CD14-positive monocyte (primary cell): Measurements from ENCODE around the gene SYCP2L. TPM values are rescaled to one million over a fixed set of nuclear protein-coding genes. Genes with fewer than 3 reads are reported as not detected.
"Not testable (repeated sequence)": the region's sequence is repeated elsewhere in the genome, so short reads cannot be mapped to it uniquely, and the experiment has no call there.

Experiments
- DNase-seq, 3 donors: peaks; one replicate each; pipeline ENCODE4 v3.0.0-alpha.2; 2011 to 2022
- H2AFZ ChIP-seq: 2 replicates; pipeline ENCODE4 v1.6.0; 2012; ENCODE audit warnings: mild to moderate bottlenecking, low read depth, low read length, inconsistent platforms; ENCODE audit not compliant: insufficient read depth, poor library complexity, severe bottlenecking
- H3K27ac ChIP-seq, 2 donors: 1 replicate in 1 of 2; 2 replicates in 1 of 2; pipeline ENCODE4 v1.5.1; 2012 to 2013; ENCODE audit warnings: low read length in 2 of 2, control low read depth in 1 of 2, inconsistent platforms in 1 of 2, low read depth in 1 of 2, mild to moderate bottlenecking in 1 of 2
- H3K27me3 ChIP-seq, 2 donors: one replicate each; pipeline versions ENCODE4 v1.6.0 to v1.6.1; 2011 to 2013; ENCODE audit warnings: low read length in 2 of 2; ENCODE audit not compliant: control insufficient read depth in 2 of 2, insufficient read depth in 2 of 2
- H3K36me3 ChIP-seq, 2 donors: replicated peaks in 1 of 2; 1 replicate in 1 of 2; 2 replicates in 1 of 2; pipeline versions ENCODE4 v1.5.1 to v1.6.1; 2012 to 2013; ENCODE audit warnings: low read length in 2 of 2, control low read depth in 1 of 2, inconsistent platforms in 1 of 2, mild to moderate bottlenecking in 1 of 2; ENCODE audit not compliant: insufficient read depth in 2 of 2, control insufficient read depth in 1 of 2
- H3K4me1 ChIP-seq, 2 donors: 1 replicate in 1 of 2; 2 replicates in 1 of 2; pipeline versions ENCODE4 v1.5.1 to v1.6.1; 2012 to 2013; ENCODE audit warnings: low read length in 2 of 2, control low read depth in 1 of 2, inconsistent platforms in 1 of 2, mild to moderate bottlenecking in 1 of 2, moderate library complexity in 1 of 2; ENCODE audit not compliant: insufficient read depth in 2 of 2, control insufficient read depth in 1 of 2
- H3K4me2 ChIP-seq: replicated peaks from 2 replicates; pipeline ENCODE3; 2012; ENCODE audit warnings: low read length, moderate library complexity, mild to moderate bottlenecking; ENCODE audit not compliant: poor library complexity, severe bottlenecking; ENCODE audit errors: extremely low read depth
- H3K4me3 ChIP-seq, 3 experiments: fragments of 200-600 bp in 1 of 3; sonication (generic) in 1 of 3; replicated peaks in 1 of 3; 1 replicate in 2 of 3; 2 replicates in 1 of 3; pipeline ENCODE4 v1.5.1; 2011 to 2013; ENCODE audit warnings: low read length in 3 of 3, mild to moderate bottlenecking in 3 of 3, control low read depth in 2 of 3, low read depth in 2 of 3, inconsistent platforms in 1 of 3, moderate library complexity in 1 of 3
- H3K79me2 ChIP-seq: 2 replicates; pipeline ENCODE4 v1.6.0; 2012; ENCODE audit warnings: mild to moderate bottlenecking, control low read depth, inconsistent platforms, low read length, moderate library complexity; ENCODE audit not compliant: insufficient read depth
- H3K9ac ChIP-seq: 2 replicates; pipeline ENCODE4 v1.6.0; 2017; ENCODE audit warnings: low read length, mild to moderate bottlenecking; ENCODE audit not compliant: insufficient read depth, poor library complexity, severe bottlenecking
- H3K9me3 ChIP-seq, 2 donors: replicated peaks in 1 of 2; 1 replicate in 1 of 2; 2 replicates in 1 of 2; pipeline versions ENCODE4 v1.5.1 to v1.6.1; 2012 to 2013; ENCODE audit warnings: low read length in 2 of 2, control low read depth in 1 of 2; ENCODE audit not compliant: control insufficient read depth in 1 of 2, insufficient read depth in 1 of 2
- H4K20me1 ChIP-seq: 2 replicates; pipeline ENCODE4 v1.6.0; 2012; ENCODE audit warnings: mild to moderate bottlenecking, low read length, control low read depth, moderate library complexity; ENCODE audit not compliant: insufficient read depth
- H3K27ac Mint-ChIP-seq, 7 donors: one replicate each; pipeline ENCODE4 v1.8.0; 2020; ENCODE audit warnings: mild to moderate bottlenecking in 7 of 7, mixed read lengths in 7 of 7, moderate library complexity in 6 of 7, inconsistent platforms in 2 of 7
- H3K27me3 Mint-ChIP-seq, 3 donors: one replicate each; pipeline ENCODE4 v1.8.0; 2021 to 2022; ENCODE audit warnings: low read depth in 3 of 3, mild to moderate bottlenecking in 3 of 3, mixed read lengths in 3 of 3, moderate library complexity in 3 of 3, inconsistent platforms in 1 of 3
- H3K36me3 Mint-ChIP-seq, 2 donors: one replicate each; pipeline ENCODE4 v1.8.0; 2020; ENCODE audit warnings: mixed read lengths in 2 of 2, inconsistent platforms in 1 of 2, mild to moderate bottlenecking in 1 of 2
- H3K4me1 Mint-ChIP-seq: one replicate; pipeline ENCODE4 v1.8.0; 2020; ENCODE audit warnings: mild to moderate bottlenecking, mixed read lengths
- H3K4me3 Mint-ChIP-seq, 2 donors: one replicate each; pipeline ENCODE4 v1.8.0; 2020; ENCODE audit warnings: mild to moderate bottlenecking in 2 of 2, mixed read lengths in 2 of 2, moderate library complexity in 1 of 2
- H3K9me3 Mint-ChIP-seq, 7 donors: one replicate each; pipeline ENCODE4 v1.8.0; 2020 to 2022; ENCODE audit warnings: mixed read lengths in 7 of 7, mild to moderate bottlenecking in 6 of 7, moderate library complexity in 6 of 7, inconsistent platforms in 2 of 7
- CTCF ChIP-seq: fragments of 200-600 bp; IDR thresholded peaks from one replicate; pipeline ENCODE4 v1.8.0; 2022; ENCODE audit warnings: antibody characterized with exemption, mild to moderate bottlenecking
- WGBS: methylation state at CpG from one replicate; pipeline ENCODE4 v1.1.5; 2013; ENCODE audit warnings: missing lambda C conversion rate; ENCODE audit not compliant: insufficient coverage; 5-methylcytosine and 5-hydroxymethylcytosine counted together
- intact Hi-C, 2 donors: fragments of 100-400 bp; cut with micrococcal nuclease; formaldehyde crosslinking; loops; one replicate each; pipeline versions ENCODE4 v1.15.0 to v1.15.1; 2023
- polyA plus RNA-seq, 3 donors: library from polyadenylated mRNA; depleted of rRNA in 1 of 3; unstranded in 2 of 3; stranded (reverse) in 1 of 3; fragments of 300-500 nt in 2 of 3; fragments of >200 nt in 1 of 3; fragmentation: Illumina TruSeq in 2 of 3; gene quantifications; 1 replicate in 2 of 3; 2 replicates in 1 of 3; pipeline ENCODE4 v1.2.3, GENCODE V29; 2012 to 2021

Gene SYCP2L
- polyA plus RNA-seq, 3 donors = 0.08 TPM; not detected in 2

GRCh38 chr6:10884245-10884972 lies 2.4 kb upstream of the SYCP2L start:
- H3K27ac ChIP-seq = no peak overlapping the region
- no peaks in the 10 kb centered on the region for H3K36me3 ChIP-seq
- H3K4me2 ChIP-seq = no peak overlapping the region
- WGBS = 15% methylated on average over 9 of the region's 24 CpGs
- H3K9me3 ChIP-seq = peaks cover 0 to 14% of the 10 kb centered on the region in 2 donors
- Mint-ChIP-seq H3K36me3 (peaks cover 0 to 9% of the 10 kb centered on the region in 2 donors), H3K9me3 (peaks cover 0 to 50% (median 26%) of the 10 kb centered on the region in 7 donors), H3K4me3 (peak overlapping the region in 1 of 2 donors; percentile 84), H3K27me3 (peaks cover 70 to 86% (median 78%) of the 10 kb centered on the region in 3 donors), H3K4me1 (peaks cover 47% of the 10 kb centered on the region), H3K27ac (no peak overlapping the region)
- TF ChIP-seq CTCF = no peak
- H3K9ac ChIP-seq = no peak overlapping the region
- H3K79me2 ChIP-seq = no peaks in the 10 kb centered on the region
- H4K20me1 ChIP-seq = no peaks in the 10 kb centered on the region
- no peak for DNase-seq
- intact Hi-C loops = no loop called here
- no peak overlapping the region for H2AFZ ChIP-seq
- peak overlapping the region in 1 of 3 experiments; percentile 32 for H3K4me3 ChIP-seq
- H3K27me3 ChIP-seq = peaks cover 69 to 84% of the 10 kb centered on the region in 2 donors
- peaks cover 45 to 51% of the 10 kb centered on the region in 2 donors for H3K4me1 ChIP-seq

- H3K27ac ChIP-seq, H3K36me3 ChIP-seq, H4K20me1 ChIP-seq, H3K36me3 Mint-ChIP-seq, DNase-seq, intact Hi-C loops, H3K79me2 ChIP-seq: not testable (repeated sequence)
- Histone ChIP-seq H3K9ac (peak overlapping the region; percentile 25), H2AFZ (peak overlapping the region; percentile 84), H3K27me3 (peaks cover 52 to 65% of the 10 kb centered on the region in 2 donors), H3K4me3 (peak overlapping the region in 2 of 3 experiments; percentile 61 to 80), H3K4me1 (peaks cover 53 to 57% of the 10 kb centered on the region in 2 donors), H3K4me2 (peak overlapping the region; percentile 77), H3K9me3 (peaks cover 0 to 13% of the 10 kb centered on the region in 2 donors)
- H3K4me1 Mint-ChIP-seq = peaks cover 56% of the 10 kb centered on the region
- peak overlapping the region; percentile 80 to 96 for H3K4me3 Mint-ChIP-seq
- WGBS = 37% methylated on average over 5 of the region's 11 CpGs
- peaks cover 0 to 38% (median 20%) of the 10 kb centered on the region in 7 donors for H3K9me3 Mint-ChIP-seq
- H3K27me3 Mint-ChIP-seq = peaks cover 51 to 67% (median 62%) of the 10 kb centered on the region in 3 donors
- peak overlapping the region in 1 of 7 donors; percentile 83 for H3K27ac Mint-ChIP-seq
Observed at GRCh38 chr6:10886365-10886690, 524 bp upstream of the SYCP2L start.
